ENCODE results near the gene PCSK7. TPM values are rescaled to one million over a fixed set of nuclear protein-coding genes. Genes with fewer than 3 reads are reported as not detected.
A peak's percentile ranks its signal among the peaks of the same experiment; 100 is the strongest.

The PCSK7 gene
- total RNA-seq, 4 donors from 2014 or later = 37.6 to 83.2 (median 56.0) TPM

DNA sequence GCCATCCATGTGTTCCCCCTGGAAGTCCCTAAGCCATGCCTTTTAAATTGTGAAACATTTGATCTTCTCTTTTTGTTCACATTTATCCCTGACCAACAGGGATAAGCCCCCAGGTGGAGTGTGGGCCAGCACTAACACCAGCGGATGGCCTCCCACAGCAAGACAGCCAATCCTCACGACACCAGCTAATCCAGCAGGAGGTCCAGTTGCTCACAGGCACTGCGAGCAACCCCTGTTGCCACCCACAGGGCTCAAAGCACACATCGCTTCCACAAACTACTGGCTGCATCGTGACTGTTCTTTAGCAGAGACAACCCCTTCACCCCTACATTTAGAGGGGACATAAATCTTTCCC, 2.0 kb downstream of the PCSK7 start:
- no peak overlapping the region for H3K4me3 ChIP-seq (ENCODE audit: low read depth, poor library complexity, severe bottlenecking)
- 80 to 91% methylated on average over 5 of the region's 5 CpGs for WGBS, 2 donors
- intact Hi-C loops (cut with DNase I; ENCODE audit: low total_unique reads) = no loop called here
- peak in 1 of 2 donors; percentile 60 for DNase-seq (ENCODE audit: low spot score in 2 of 2)
- TF ChIP-seq, protein P1, sequence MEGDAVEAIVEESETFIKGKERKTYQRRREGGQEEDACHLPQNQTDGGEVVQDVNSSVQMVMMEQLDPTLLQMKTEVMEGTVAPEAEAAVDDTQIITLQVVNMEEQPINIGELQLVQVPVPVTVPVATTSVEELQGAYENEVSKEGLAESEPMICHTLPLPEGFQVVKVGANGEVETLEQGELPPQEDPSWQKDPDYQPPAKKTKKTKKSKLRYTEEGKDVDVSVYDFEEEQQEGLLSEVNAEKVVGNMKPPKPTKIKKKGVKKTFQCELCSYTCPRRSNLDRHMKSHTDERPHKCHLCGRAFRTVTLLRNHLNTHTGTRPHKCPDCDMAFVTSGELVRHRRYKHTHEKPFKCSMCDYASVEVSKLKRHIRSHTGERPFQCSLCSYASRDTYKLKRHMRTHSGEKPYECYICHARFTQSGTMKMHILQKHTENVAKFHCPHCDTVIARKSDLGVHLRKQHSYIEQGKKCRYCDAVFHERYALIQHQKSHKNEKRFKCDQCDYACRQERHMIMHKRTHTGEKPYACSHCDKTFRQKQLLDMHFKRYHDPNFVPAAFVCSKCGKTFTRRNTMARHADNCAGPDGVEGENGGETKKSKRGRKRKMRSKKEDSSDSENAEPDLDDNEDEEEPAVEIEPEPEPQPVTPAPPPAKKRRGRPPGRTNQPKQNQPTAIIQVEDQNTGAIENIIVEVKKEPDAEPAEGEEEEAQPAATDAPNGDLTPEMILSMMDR (IDR thresholded peaks at IDR 0.05) = no peak
- no peak for TF ChIP-seq POLR2A (IDR thresholded peaks at IDR 0.05)

DNA sequence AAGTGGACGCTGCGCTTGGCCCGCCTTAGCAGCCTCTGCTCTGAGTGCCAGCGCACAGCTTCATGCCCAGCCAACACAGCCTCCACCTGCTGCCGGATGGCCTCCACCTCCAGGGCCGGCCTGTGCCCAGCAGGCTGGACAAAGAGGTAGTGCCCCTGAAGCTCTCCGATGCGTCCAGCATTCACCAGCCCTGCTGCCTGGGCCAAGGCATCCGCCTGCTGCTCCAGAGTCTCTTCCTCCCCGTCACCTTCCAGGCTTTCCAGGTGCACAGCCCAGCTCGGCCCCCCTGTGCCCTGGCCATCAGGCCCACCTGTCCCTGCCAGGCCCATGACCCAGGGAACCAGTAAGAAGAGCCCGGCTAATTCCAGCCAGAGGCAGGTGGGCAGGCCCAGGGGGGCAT, 2.5 kb downstream of the PCSK7 start:
- peak in 1 of 2 donors; percentile 82 for DNase-seq (ENCODE audit: low spot score in 2 of 2)
- no peak for TF ChIP-seq POLR2A (IDR thresholded peaks at IDR 0.05)
- TF ChIP-seq, protein P1 (IDR thresholded peaks at IDR 0.05) = no peak
- no peak overlapping the region for H3K4me3 ChIP-seq (ENCODE audit: low read depth, poor library complexity, severe bottlenecking)
- 90 to 94% methylated on average over 12 of the region's 12 CpGs for WGBS, 2 donors
- intact Hi-C loops (cut with DNase I; ENCODE audit: low total_unique reads) = no loop called here

DNA sequence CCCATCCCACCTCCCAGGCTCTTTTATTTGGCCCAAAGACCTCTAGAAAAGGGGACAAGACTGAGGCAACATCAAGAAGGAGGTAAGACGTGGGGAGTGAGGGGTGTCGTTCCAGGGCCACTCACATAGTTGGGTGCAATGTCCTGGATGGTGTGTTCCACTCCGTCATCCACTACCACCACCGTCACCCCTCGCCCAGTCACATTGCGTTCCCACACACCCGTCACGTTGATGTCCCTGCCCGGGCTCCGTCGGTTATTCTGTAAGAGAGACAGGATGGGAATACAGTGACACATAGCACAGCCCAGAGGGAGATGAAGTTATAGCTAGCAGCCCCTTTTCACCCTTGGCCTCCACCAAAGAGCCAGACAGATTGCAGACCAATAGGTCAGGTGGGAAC, 3.8 kb downstream of the PCSK7 start:
- WGBS, 2 donors = 92 to 93% methylated on average over 11 of the region's 11 CpGs
- TF ChIP-seq, protein P1 (IDR thresholded peaks at IDR 0.05) = no peak
- TF ChIP-seq POLR2A (IDR thresholded peaks at IDR 0.05) = no peak
- DNase-seq (ENCODE audit: low spot score in 2 of 2) = peak in 1 of 2 donors; percentile 65
- intact Hi-C loops (cut with DNase I; ENCODE audit: low total_unique reads) = no loop called here
- H3K4me3 ChIP-seq (ENCODE audit: low read depth, poor library complexity, severe bottlenecking) = no peak overlapping the region

DNA sequence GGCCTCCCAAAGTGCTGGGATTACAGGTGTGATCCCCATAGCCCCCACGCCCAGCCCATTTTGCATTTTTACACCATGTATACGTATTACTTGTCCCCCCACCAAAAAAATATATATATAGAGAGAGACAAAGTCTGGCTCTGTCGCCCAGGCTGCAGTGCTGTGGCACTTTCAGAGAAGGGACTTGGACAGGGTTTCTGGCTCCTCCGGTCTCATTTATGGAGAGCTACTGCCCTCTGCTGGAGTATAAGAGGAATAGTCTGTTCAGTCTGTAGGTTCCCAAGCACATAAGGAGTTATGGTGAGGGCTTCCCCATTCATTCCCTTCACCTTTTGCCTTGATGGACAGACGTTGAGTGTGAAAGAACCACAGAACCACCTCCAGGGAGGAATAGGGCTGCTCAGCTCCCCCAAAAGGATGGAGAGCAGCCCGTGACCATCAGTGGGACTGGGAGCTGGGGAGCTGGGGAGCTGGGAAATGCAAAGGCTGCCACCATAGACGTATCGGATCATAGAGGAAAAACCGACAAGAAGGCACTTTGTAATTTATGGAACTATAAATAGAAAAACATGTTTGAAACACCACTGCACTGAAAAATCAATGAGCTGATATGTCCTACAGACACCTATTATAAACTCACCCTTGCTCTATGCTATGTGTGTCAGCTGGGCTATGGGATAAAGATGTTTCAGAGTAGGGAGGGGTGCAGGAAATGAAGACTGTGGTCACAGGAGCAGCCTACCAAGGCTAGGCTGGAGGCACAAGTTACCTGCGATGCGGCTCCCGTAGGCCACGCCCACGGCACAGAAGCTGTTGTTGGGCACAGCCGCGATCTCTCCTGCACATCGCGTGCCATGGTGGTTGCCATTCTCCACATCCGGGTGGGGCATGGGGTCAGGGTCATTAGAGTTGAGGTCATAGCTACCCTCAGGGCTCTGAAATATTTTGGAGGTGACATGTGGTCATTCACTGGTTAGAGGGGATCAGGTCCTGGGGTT, 5.2 kb downstream of the PCSK7 start:
- WGBS, 2 donors = 65 to 68% methylated on average over 19 of the region's 19 CpGs
- TF ChIP-seq POLR2A (IDR thresholded peaks at IDR 0.05) = no peak
- TF ChIP-seq, protein P1 (IDR thresholded peaks at IDR 0.05) = peak in 1 of 3 donors; percentile 23
- intact Hi-C loops (cut with DNase I; ENCODE audit: low total_unique reads) = no loop called here
- no peak overlapping the region for H3K4me3 ChIP-seq (ENCODE audit: low read depth, poor library complexity, severe bottlenecking)
- peak in 1 of 2 donors; percentile 85 for DNase-seq (ENCODE audit: low spot score in 2 of 2)

DNA sequence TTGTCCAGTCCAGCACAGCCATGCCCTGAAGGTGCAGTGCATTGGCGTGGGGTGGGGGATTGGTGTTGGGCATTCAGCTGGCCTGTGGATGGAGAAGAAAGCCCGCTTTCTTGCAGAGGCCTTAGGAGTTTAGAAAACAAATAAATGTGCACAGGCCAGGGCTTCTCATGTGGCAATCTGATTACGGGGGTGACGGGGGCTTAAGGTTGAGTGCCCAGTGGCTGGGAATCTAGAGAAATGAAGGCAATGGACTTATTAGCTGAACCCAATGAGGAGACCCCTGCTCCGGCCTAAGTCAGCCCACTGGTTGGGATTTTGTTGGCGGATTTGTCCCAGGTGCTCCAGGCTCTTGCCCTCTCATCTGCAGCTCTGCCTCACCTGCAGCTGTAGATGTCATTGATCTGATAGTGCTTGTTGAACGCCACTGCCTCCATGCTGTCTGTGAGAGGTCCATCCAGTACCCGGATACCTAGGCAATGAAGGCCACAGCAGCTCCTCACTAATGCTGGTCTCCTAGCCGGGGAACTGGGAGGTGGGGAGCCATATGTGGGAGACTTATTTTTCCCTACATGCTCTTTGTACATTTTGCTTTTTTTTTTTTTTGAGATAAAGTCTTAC, 6.2 kb downstream of the PCSK7 start:
- TF ChIP-seq, protein P1 (IDR thresholded peaks at IDR 0.05) = no peak
- no peak for TF ChIP-seq POLR2A (IDR thresholded peaks at IDR 0.05)
- intact Hi-C loops (cut with DNase I; ENCODE audit: low total_unique reads) = no loop called here
- no peak overlapping the region for H3K4me3 ChIP-seq (ENCODE audit: low read depth, poor library complexity, severe bottlenecking)
- 95 to 98% methylated on average over 9 of the region's 9 CpGs for WGBS, 2 donors
- peak in 1 of 2 donors; percentile 79 for DNase-seq (ENCODE audit: low spot score in 2 of 2)

Data from lower leg skin (tissue), 4 donors.